Pancreas (tissue), 10 donors: ENCODE results near the gene CAMK1D. TPM values are rescaled to one million over a fixed set of nuclear protein-coding genes. Genes with fewer than 3 reads are reported as not detected.
A peak's percentile ranks its signal among the peaks of the same experiment; 100 is the strongest.

Experiments
- ATAC-seq, 4 donors: fragments of 200-7000 bp; cut with Tn5 transposase; one replicate each; pipeline versions ENCODE4 v1.8.0 to v1.9.1; 2020; ENCODE audit warnings: mild to moderate bottlenecking in 4 of 4, moderate library complexity in 4 of 4
- DNase-seq, 6 donors: peaks; one replicate each; pipeline ENCODE4 v3.0.0-alpha.2; 2020
- FAIRE-seq: peaks from 2 replicates; lab custom pipeline; 2012; peaks lifted over from hg19 to GRCh38; lab: Jason Lieb, UNC
- H3K27ac ChIP-seq, 4 donors: fragments of 200-600 bp; sonication (generic); 1 replicate in 3 of 4; 2 replicates in 1 of 4; pipeline versions ENCODE4 v1.5.0 to v1.8.0; 2020
- H3K27me3 ChIP-seq, 4 donors: fragments of 200-600 bp; one replicate each; pipeline ENCODE4 v1.8.0; 2021
- H3K36me3 ChIP-seq, 3 donors: fragments of 200-600 bp; sonication (generic) in 1 of 3; one replicate each; pipeline versions ENCODE4 v1.5.0 to v1.8.0; 2020 to 2021
- H3K4me1 ChIP-seq, 3 donors: fragments of 200-600 bp; one replicate each; pipeline ENCODE4 v1.8.0; 2021
- H3K4me3 ChIP-seq, 4 donors: fragments of 200-600 bp; sonication (generic) in 2 of 4; one replicate each; pipeline versions ENCODE4 v1.5.0 to v1.8.0; 2020 to 2021
- H3K9me3 ChIP-seq, 4 donors: fragments of 200-600 bp; one replicate each; pipeline ENCODE4 v1.8.0; 2021
- WGBS, 2 donors: extraction: QIAGEN DNeasy Blood & Tissue Kit; methylation state at CpG; one replicate each; pipeline ENCODE4 v1.1.7; 2013; 5-methylcytosine and 5-hydroxymethylcytosine counted together
- intact Hi-C, 3 donors: fragments of 100-400 bp; cut with DNase I; formaldehyde crosslinking; loops; one replicate each; pipeline versions ENCODE4 v1.11.1 to v1.14.2; 2022
- polyA plus RNA-seq, 2 donors: library from polyadenylated mRNA; stranded (reverse); fragments of 200-250 nt; gene quantifications; one replicate each; pipeline ENCODE4 v1.2.3, GENCODE V29; 2013
- total RNA-seq, 6 donors: library from RNA; stranded (reverse); fragmentation: NEBNext Ultra II Directional in 4 of 6; extraction: Animal tissue kit (Norgen Biotek cat#: 25700) in 4 of 6; gene quantifications; one replicate each; pipeline versions ENCODE4 v1.2.1 to v1.2.4, GENCODE V29; 2021 to 2023
- TF ChIP-seq, protein P1 (sequence below), 4 donors: fragments of 200-600 bp; sonication (generic) in 3 of 4; IDR thresholded peaks; one replicate each; pipeline versions ENCODE4 v1.5.0 to v1.8.0; 2021; ENCODE audit warnings: antibody characterized with exemption in 4 of 4
- donor health status: healthy with polysubstance abuse.
- donor health status: DM: no; HTN: no; CAD: no; lungs with moderate emphysema.
- donor health status: DM: no; HTN: no; CAD: no.
- donor health status: control.
- donor health status: control.
- donor health status: Bipolar disorder and iron deficiency.
- donor health status: DM: yes; HTN: yes; CAD: no.
- donor health status: DM: no; HTN: no; CAD: no.
- donor health status: DM: no; HTN: no; CAD: no.
- donor health status: DM: yes; HTN: yes; CAD: no.

Gene CAMK1D
- total and polyA plus RNA-seq, 8 donors, result 2.9 to 30.1 (median 22.7) TPM

DNA sequence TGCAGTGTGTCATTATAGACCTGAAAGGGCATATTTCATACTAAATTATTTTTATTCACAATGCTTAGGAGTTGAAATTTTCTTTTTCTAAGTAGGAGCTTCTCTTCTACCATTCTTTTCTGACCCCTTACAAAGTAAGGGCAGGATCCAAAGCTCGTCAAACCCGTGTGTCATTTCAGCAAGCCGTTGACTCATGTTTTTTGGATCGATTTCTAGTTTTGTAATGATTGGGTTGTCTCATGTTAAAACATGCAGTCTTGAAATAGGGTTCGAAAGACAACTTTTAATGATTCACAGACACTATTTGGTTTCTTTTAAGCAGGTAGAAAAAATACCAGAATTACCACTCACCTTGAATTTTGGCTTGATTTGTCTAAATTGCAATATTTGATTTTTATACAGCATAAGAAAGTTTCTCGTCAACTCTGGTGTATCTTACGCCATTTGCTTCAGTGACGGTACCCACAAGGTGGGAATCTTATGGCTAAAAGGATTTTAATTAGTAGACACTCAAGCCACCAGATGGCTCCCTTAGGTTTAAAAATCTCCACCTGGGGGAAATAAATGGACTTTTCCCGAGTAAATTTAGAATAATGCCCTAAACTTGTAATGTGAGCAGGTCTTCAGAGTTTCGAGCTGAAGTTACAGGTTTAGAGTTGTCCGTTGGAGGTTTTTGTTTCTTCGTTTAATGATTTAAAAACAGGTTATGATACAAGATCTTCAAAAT lies 368.8 kb downstream of the CAMK1D start:
- FAIRE-seq (no peak), DNase-seq (no peak), ATAC-seq (no peak)
- Histone ChIP-seq H3K9me3 (no peaks in the 10 kb centered on the region), H3K4me1 (peaks cover 11 to 21% (median 17%) of the 10 kb centered on the region in 3 donors), H3K36me3 (no peaks in the 10 kb centered on the region), H3K27ac (no peak overlapping the region), H3K4me3 (no peak overlapping the region), H3K27me3 (no peaks in the 10 kb centered on the region)
- intact Hi-C loops, result loop anchor here in 2 of 3 donors (10.0 kb wide), 2 partner anchors 453 to 463 kb away; no protein-coding TSS in a partner anchor
- TF ChIP-seq, protein P1, sequence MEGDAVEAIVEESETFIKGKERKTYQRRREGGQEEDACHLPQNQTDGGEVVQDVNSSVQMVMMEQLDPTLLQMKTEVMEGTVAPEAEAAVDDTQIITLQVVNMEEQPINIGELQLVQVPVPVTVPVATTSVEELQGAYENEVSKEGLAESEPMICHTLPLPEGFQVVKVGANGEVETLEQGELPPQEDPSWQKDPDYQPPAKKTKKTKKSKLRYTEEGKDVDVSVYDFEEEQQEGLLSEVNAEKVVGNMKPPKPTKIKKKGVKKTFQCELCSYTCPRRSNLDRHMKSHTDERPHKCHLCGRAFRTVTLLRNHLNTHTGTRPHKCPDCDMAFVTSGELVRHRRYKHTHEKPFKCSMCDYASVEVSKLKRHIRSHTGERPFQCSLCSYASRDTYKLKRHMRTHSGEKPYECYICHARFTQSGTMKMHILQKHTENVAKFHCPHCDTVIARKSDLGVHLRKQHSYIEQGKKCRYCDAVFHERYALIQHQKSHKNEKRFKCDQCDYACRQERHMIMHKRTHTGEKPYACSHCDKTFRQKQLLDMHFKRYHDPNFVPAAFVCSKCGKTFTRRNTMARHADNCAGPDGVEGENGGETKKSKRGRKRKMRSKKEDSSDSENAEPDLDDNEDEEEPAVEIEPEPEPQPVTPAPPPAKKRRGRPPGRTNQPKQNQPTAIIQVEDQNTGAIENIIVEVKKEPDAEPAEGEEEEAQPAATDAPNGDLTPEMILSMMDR (IDR thresholded peaks at IDR 0.05), result no peak
- 86% methylated on average over 12 of the region's 12 CpGs for WGBS, 2 donors

DNA sequence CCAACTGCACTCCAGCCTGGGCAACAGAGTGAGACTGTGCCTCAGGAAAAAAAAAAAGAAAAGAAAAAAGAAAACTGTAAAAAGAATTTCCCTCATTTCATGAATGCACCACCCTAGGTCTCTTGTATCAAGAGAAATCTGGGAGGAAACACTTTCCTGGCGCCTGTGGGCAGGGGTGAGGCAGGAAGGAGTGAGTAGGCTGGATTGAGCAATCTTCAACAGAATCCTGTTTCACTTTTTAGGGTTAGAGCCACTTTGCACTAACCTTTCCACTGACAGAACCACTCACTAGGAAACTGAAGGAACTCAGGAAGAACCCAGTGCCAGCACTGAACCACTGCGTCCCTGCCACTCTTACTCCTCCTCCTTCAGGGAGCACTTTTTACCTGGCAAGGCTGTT lies 370.0 kb downstream of the CAMK1D start:
- Histone ChIP-seq H3K36me3 (no peaks in the 10 kb centered on the region), H3K27me3 (no peaks in the 10 kb centered on the region), H3K27ac (no peak overlapping the region), H3K9me3 (no peaks in the 10 kb centered on the region), H3K4me1 (peaks cover 11 to 21% (median 17%) of the 10 kb centered on the region in 3 donors), H3K4me3 (no peak overlapping the region)
- 89 to 95% methylated on average over 2 of the region's 2 CpGs for WGBS, 2 donors
- intact Hi-C loops, result loop anchor here in 2 of 3 donors (10.0 kb wide), 2 partner anchors 455 to 465 kb away; no protein-coding TSS in a partner anchor
- TF ChIP-seq, protein P1 (IDR thresholded peaks at IDR 0.05), result no peak
- no peak for DNase-seq
- ATAC-seq, result peak in 3 of 4 donors; percentile 3 to 59 (median 28)
- no peak for FAIRE-seq

DNA sequence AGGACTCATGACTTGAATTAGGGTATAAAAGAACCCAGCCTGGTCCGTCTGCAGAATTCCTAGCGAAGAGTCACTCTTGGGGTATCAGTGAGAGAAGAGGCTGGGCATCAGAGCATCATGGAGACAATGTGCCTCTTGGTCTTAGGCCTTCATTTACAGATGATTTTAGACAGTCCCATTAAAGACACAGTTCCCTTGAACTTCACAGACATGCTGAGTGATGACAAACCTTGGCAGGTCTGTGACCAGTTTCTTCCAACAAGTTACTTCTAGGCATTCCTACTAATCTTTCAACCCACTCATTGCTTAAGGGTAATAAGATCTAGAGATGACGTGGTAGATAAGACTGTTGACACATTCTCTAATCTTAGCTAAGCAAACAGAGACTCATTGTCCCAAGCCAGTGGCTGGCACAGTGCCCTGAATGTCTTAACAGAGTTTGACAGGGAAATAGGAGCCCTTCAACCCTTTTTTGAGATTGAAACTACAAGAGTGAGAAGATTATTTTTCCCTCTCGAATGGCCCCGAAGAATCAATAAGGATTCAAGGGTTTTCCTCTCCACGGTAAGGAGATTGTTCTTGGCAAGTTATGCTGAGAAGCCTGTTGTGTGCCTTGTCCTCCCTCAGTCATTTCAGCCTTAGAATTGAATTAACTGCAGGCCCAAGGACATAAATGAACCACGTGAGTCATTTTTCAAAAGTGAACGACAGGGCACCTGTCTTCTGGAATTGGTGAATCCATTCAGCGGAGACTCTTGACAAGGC lies 371.1 kb downstream of the CAMK1D start:
- H3K4me1 ChIP-seq, result peaks cover 11 to 21% (median 17%) of the 10 kb centered on the region in 3 donors
- peak overlapping the region in 3 of 4 donors; percentile 11 to 34 (median 30) for H3K27ac ChIP-seq
- WGBS, 2 donors, result 25 to 33% methylated on average over 9 of the region's 9 CpGs
- ATAC-seq (peak; percentile 80 to 90 (median 88)), DNase-seq (peak; percentile 66 to 91 (median 84)), FAIRE-seq (peak; percentile 75)
- TF ChIP-seq, protein P1 (IDR thresholded peaks at IDR 0.05), result no peak
- no peaks in the 10 kb centered on the region for H3K36me3 ChIP-seq
- H3K27me3 ChIP-seq, result no peaks in the 10 kb centered on the region
- H3K4me3 ChIP-seq, result no peak overlapping the region
- no peaks in the 10 kb centered on the region for H3K9me3 ChIP-seq
- intact Hi-C loops, result no loop called here

DNA sequence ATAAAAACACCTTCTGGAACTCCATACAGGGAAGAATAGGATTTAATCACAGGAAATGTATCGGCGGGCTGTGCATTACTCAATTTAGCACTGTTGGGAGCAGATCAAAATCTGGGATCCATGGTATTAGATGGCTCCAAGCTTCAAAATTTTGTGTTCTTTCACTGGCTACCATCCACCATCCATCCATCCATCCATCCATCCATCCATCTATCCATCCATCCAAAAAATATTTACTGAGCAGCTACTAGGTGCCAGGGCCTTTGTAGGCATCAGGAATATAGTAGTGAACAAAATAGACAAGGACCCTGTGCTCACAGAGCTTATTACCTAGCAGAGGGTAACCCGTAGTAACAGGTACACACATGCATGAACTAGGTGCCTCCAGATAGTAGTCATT lies 372.0 kb downstream of the CAMK1D start:
- WGBS, 2 donors, result 95 to 97% methylated on average over 3 of the region's 3 CpGs
- Histone ChIP-seq H3K27me3 (no peaks in the 10 kb centered on the region), H3K9me3 (no peaks in the 10 kb centered on the region), H3K4me1 (peaks cover 11 to 21% (median 17%) of the 10 kb centered on the region in 3 donors), H3K36me3 (no peaks in the 10 kb centered on the region), H3K4me3 (no peak overlapping the region), H3K27ac (no peak overlapping the region)
- no peak for DNase-seq
- no peak for FAIRE-seq
- ATAC-seq, result no peak
- intact Hi-C loops, result no loop called here
- TF ChIP-seq, protein P1 (IDR thresholded peaks at IDR 0.05), result no peak
